Daoy (cell line): ENCODE results near the gene NT5DC4. TPM values are rescaled to one million over a fixed set of nuclear protein-coding genes. Genes with fewer than 3 reads are reported as not detected.
"Not testable (repeated sequence)": the region's sequence is repeated elsewhere in the genome, so short reads cannot be mapped to it uniquely, and the experiment has no call there.

Experiments used
- DNase-seq: peaks from one replicate; pipeline ENCODE4 v3.0.0-alpha.2; 2015; ENCODE audit warnings: low read depth
- total RNA-seq: library from RNA; depleted of rRNA; stranded (reverse); fragments of >200 nt; shearing (Covaris generic); gene quantifications from 2 replicates; pipeline ENCODE4 v1.2.3, GENCODE V29; 2014

NT5DC4 gene
- total RNA-seq, 1 experiment from 2014 or later, result not detected

DNA sequence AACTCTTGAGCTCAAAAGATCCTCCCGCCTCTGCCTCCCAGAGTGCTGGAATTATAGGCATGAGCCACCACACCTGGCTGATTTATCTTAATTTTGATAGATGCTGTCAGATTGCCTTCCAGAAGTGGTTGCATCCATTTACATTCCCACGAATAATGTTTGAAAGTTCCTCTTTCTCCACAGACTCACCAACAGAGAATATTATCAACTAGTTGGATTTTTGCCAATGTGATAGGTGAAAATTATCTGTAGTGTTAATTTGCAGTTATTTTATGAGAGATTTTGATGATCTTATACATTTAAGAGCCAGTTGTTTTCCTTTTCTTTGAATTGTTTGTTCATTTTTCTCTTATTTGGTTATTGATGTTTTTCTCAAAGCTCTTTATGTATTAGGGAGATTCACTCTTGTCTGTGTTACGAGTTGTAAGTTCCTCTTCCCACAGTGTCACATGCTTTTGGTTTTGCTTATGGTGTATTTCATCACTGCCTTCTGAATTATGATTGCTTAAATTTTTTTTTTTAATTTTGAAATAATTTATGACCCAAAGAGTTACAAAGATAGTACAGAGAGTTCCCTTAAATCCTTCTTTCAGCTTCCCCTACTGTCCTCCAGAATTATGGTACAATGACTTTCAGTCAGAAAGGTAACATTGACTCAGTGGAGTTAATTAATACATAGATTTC, 20.7 kb upstream of the NT5DC4 start:
- DNase-seq, result no peak

DNA sequence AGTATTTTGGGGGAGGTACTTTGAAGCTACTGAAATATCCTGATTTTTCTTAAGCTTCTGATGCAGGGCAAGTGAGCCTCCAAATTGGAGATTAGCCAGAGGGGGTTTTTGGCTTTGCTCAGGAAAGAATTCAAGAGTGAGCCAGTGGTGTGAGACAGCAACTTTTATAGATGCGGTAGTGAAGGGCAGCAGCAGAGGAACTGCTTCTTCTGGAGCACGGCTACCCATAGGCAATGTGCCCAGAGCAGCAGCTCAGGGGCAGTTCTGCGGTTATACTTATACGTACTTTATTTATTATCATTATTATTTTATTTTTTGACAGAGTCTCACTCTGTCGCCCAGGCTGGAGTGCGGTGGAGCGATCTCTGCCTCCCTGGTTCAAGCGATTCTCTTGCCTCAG, 19.8 kb upstream of the NT5DC4 start:
- no peak for DNase-seq

DNA sequence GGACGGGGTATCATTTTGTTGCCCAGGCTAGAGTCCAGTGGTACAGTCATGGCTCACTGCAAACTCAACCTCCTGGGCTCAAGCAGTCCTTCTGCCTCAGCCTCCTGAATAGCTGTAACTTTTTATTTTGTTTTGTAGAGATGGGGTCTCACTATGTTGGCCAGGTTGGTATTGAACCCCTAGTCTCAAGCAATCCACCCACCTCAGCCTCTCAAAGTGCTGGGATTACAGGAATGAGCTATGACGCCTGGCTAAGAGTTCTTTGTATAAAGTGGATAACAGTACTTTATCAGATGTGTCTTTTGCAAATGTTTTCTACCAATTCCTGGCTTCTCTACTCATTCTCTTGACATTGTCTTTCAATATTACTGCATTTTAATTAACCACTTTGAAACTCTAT, 17.1 kb upstream of the NT5DC4 start:
- DNase-seq, result no peak

DNA sequence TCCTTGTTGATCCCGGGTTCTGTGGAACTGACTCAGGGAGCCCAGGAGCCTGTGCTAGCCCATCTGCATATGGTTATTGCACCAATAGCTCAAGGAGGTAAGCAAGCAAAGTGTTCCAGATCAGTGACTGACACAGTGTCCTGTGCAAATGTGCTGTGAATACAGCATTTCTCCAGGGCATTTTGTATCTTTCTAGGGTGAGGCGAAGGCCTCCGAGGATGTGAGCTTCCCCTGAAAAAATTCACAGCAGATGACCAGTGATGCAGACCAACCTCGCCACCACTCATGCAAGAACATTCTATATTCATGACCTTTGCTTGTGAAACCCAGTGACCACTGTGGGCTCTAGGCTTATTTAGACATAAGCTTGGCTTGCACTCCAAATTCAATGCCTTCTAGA, 15.2 kb upstream of the NT5DC4 start:
- DNase-seq, result no peak

DNA sequence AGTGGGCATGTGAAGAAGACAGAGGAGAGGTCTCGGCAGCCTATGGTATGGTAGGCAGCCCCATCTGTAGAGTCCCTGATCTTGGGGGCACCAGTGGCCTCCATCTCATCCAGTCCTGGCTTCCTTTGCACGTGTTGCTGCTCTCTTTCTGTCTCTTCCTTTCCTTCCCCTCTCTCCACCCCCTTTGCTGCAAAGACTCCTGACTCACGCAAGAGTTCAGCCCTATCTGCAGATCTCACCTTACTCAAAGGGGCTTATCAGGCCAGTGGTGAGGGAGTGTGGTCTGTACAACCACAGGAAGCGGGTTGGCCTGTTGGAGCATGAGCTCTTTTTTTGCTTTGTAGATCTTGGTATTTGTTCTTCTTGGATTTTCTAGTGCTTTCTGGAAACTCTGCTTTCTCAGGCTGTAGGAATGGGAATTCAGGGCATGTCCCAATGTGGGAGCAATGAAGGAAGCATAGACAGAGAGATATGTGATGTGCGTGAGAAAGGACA, 14.6 kb upstream of the NT5DC4 start:
- DNase-seq, result peak; percentile 89

DNA sequence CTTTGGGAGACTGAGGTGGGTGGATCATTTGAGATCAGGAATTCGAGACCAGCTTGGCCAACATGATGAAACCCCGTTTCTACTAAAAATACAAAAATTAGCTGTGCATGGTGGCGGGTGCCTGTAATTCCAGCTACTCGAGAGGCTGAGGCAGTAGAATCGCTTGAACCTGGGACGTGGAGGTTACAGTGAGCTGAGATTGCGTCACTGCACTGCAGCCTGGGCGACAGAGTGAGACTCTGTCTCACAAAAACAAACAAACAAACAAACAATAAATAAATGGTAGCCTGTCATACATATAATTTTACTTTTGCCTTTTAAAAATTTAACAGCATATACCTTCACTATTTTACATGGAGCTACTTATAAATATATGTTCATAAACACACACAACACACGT, 13.9 kb upstream of the NT5DC4 start:
- DNase-seq, result not testable (repeated sequence)

DNA sequence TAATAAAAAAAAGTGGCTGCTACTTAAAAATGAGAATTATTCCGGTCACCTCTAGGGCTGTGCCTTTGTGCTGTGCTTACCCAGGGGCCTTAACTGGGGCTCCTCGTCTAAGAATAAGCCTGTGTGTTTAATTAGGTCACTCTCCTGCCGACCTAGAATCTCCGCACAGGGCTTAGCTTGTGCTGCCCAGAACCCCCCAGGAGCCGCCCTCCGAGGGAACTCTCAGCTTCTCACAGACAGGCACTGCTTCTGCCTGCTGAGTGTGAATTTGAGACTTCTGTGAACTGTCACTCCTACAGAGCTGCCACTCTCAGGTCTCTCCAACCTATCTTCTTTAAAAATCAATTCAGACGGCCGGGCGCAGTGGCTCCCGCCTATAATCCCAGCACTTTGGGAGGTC, 11.9 kb upstream of the NT5DC4 start:
- no peak for DNase-seq

DNA sequence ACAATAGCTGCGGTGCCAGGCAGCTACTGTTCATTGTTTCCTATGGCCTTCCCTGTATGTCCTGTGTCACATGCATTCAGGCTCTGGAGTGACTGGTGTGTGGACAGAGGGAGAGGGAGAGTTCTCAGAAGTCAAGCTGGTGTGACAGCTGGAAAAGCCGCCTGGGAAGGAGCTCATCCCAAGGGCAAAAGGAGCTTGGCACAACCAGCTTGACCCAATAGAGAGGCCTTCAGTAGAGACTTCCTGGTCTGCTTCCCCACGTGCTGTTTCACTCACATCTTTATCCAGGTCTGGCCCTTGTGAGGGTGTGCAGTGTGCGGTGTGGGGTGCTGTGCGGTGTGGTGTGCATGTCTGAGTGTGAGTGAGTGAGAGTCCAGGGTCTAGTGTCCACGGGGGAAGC, 11.1 kb upstream of the NT5DC4 start:
- no peak for DNase-seq

DNA sequence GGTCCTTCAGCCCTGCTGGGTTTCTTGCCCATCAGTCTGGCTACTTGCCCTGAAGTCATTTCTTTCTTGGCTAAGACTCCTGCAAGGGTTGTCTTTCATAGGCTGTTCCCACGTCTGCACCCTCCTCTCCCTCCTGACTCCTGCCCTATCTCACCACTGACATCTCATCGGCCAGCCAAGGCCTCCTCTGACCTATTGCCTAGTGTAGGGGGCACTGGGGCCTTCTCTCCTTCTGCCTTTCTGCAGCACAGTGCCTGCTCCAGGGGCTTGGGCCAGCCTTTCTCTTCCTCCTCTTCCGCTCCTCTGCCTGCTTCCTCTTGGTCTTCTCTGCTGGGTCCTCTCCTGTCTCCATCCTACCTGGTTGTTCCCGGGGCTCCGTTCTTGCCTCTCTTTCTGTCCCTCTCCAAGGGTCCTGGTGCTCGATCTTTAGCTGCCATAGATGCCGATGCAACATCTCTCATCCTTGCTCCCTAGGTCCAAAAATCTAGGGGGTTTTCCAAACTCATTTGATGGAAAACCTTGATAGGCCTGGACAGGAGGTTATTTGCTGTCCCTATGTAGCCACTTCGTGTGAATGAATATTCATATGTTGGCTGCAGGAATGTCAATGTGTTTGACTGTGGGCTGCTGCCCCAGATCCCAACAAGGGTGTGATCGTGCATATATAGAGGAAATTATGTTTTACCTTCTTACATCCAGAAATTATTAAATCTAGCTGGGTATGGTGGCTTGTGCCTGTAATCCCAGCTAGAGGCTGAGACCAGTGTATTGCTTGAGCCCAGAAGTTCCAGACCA, 9.7 kb upstream of the NT5DC4 start:
- DNase-seq, result no peak

DNA sequence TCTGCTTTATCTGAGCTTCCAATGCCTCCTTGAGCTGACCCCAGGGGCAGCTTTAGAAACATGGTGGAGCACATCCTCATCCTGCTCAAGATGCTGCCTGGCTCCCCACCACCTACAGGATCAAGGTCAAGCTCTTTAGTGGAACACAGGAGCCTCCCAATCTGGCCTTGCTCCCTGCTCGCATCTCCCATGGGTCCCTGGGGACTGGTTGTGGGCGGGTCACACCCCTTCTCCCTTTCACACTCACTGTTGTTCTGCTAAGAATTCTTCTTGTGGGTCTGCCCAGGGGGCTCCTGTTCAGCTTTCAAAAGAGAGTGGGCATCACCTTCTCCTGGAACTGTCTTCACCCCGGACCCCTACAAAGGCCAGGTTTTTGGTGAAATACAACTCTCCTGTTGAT, 8.4 kb upstream of the NT5DC4 start:
- DNase-seq, result no peak

DNA sequence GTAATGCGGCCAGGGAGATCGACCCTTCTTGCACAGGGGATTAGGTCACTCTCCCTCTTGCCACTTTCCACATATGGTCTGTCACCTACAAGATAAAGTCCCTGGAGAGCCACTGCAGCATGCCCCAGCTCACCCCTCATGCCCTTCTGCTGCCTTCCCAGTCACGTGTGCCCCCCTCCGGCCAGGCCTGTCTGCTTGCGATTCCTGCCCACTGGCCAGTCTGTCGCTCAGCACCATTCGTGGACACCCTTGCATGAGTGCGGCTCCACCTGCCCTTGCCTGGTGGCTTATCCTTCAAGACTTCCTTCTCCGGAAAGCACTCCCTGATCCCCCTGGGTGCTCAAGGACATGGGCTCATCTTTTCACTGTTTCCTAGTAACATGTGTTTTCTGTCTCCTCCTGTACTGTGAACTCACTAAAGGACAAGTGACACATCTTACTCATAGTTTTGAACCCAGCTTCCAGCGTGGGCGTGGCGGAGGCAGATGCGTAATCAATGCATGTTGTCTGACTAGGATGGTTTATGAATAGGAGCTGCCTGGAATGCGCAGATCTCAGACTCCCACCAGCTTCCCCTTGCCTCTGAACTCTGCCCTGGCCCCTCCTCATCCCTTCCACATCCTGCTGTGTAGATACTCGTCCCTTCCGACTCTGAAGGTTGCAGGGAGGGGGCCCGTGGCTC, 7.8 kb upstream of the NT5DC4 start:
- peak; percentile 61 for DNase-seq

DNA sequence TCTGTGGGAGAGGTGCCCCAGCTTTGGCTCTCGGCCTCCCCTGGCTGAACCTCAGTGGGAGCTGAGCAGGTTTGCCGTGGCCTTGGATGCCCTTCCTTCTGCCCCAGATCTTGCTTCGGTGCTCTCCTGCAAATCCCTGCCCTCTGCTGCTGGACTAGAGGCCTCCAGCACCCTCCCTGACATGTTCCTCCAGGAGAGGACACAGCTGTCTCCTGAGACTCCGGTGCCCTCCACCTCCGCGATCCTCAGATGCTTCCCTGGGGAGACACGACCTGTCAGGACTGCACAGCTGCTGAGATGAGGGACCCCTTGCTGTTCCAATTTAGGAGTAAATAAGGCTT, 7.3 kb upstream of the NT5DC4 start:
- no peak for DNase-seq

DNA sequence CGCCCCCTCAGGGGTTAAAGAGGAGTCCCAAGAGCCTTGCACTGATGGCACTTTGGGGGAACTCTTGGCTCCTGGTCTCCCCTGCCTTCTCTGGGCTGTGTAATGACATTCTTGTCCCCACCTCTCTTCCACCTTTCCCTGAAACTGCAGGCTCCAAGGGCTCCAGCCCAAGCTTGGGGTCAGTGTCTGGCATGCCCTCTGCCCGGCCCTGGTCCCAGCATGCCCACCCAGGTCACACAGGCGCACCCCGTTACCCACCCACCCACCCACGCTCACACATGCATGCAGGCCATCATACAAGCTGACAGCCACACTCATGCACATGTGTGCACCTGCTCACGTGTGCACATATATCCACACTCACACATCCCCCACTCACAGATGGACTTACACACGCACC, 6.9 kb upstream of the NT5DC4 start:
- DNase-seq, result no peak

DNA sequence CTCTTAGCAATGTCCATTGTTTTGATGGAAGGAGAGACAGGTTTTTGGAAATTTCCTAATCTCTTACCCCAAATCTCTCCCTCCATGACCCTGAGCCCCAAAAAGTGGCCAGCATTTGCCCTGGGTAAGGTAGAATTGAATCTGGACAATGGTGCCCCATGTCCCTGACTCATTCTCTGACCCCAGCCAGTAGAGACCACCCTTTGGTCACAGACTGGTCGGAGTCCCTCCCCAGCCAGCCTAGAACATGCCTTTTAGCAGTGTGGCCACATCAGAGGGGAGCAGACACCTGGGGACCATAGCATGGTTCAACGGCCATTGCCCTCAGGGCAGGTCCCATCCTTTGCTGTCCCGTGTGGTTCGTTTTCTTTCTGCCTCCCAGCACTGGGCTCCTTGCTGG, 6.5 kb upstream of the NT5DC4 start:
- no peak for DNase-seq

DNA sequence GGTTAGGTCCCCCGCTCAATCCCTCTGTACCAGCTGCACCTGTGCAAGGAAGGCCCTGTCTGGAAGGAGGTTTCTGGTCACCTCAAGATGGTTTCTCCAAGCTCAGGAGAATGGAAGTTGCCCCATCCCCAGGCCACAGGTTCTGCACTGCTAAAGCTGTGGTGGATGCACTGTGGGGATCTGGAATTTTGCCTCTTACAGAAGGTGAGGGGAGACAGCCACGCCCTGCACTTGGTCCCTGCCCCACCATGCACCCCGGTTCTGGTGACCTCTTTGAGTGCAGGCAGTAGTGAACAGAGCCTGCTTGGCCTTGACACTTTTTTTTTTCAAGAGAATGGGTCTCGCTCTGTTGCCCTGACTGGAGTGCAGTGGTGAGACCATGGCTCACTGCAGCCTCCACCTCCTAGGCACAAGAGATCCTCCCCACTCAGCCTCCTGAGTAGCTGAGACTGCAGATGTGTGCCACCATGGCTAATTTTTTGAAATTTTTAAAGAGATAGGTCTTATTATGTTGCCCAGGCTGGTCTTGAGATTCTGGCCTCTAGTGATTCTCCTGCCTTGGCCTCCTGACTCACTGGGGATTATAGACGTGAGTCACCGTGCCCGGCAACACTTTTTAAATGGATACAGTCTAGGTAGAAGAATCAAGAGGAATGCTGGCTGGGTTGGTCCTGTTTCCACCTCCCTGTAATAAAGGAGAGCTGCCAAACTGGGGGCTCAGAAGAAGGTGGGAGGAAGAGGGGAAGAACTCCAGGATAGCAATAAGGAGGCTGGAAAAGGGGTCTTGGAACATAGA, 5.8 kb upstream of the NT5DC4 start:
- peak; percentile 77 for DNase-seq

DNA sequence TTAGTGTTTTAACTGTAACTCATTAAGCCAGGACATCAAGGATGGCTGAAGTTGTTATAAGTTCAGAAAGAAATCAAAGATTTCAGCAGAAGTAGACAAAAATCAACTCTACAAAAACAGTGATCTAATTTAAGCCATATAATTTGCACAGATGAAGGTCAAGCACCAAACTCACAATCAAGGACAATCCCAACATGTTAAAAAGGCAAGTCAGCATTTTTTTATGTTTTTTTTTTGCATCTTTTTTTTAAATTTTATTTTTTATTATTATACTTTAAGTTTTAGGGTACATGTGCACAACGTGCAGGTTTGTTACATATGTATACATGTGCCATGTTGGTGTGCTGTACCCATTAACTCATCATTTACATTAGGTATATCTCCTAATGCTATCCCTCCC, 4.7 kb upstream of the NT5DC4 start:
- DNase-seq, result not testable (repeated sequence)

DNA sequence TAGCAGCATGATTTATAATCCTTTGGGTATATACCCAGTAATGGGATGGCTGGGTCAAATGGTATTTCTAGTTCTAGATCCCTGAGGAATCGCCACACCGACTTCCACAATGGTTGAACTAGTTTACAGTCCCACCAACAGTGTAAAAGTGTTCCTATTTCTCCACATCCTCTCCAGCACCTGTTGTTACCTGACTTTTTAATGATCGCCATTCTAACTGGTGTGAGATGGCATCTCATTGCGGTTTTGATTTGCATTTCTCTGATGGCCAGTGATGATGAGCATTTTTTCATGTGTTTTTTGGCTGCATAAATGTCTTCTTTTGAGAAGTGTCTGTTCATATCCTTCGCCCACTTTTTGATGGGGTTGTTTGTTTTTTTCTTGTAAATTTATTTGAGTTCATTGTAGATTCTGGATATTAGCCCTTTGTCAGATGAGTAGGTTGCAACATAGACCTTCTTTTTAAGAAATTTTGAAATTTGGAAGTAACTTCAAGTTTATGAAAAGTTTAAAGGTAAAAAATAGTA, 3.9 kb upstream of the NT5DC4 start:
- DNase-seq, result not testable (repeated sequence)

DNA sequence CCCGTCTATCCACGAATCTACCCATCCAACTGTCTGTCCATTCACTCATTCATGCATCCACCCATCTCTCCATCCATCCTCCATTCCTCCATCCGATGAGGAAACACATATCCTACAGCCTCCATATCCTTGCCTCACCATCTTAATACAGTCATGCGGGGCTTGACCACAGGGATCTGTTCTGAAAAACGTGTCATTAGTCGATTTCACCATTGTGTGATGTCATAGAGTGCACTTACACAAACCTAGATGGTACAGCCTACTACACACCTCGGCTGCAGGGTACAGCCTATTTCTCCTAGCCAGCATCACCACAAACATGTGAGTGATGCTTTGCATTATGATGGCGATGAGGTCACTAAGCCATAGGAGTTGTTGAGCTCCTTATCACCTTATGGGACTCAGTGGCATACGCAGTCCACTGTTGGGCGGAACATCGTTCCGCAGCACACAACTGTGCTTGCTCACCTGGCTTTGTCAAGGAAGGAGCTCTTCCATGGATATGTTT, 1.9 kb upstream of the NT5DC4 start:
- no peak for DNase-seq

DNA sequence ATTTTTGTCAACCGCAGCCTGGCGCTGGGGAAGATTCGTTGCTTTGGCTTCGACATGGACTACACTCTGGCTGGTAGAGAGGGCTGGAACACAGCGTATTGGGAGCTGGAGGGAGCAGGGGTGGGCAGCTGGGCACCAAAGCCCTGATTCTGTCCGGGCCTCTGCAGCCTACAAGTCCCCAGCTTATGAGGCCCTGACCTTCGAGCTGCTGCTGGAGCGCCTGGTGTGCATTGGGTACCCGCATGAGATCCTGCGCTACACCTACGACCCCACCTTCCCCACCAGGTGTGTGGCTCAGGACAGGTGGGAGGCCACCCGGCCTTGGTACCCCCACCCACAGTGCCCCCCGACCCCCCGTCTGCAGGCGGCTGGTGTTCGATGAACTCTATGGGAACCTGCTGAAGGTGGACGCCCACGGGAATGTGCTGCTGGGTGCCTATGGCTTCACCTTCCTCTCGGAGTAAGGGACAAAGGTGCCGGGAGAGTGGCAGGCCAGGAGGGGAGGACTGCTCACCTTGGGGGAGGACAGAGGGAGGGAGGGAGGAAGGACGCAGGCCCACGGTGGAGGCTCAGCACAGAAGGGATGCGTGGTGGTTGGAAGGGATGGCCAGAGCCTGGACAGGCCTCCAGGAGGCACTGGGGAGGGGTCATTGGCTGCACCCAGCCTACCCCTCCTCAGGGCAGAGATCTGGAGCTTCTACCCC, 1.2 kb downstream of the NT5DC4 start:
- DNase-seq, result no peak

DNA sequence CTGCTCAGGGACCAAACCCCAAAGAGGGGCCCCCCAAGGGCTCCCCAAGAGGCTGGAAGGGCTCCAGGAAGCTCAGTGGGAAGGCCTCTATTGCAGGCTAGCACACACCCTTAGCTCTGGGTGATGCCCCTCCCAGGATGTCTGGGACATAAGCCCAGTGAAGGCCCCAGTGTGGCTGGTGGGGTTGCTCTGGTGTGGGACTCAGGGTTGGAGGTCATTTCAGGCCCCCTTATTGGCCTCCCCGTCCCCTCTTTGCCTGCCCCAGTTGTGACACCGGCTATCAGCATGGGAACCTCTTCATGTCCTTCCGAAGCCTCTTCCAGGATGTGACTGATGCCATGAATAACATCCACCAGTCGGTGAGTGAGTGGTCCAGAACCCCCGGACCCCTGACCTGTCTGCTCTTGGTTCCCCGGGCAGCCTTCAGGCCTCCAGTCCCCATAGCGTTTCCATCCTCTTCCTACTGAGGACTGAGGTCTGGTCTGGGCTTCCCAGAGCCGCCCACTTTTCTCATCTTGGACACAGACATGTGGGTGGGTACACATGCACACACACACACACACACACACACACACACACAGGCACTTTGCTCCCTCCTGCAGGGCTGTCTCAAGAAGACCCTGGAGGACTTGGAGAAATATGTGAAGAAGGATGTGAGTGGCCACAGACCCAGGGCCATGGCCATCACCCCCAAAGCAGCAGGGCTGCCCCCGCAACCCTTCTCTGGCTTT, 2.2 kb downstream of the NT5DC4 start:
- no peak for DNase-seq
